ENCODE results near the gene MINDY4. TPM values are rescaled to one million over a fixed set of nuclear protein-coding genes. Genes with fewer than 3 reads are reported as not detected.
A peak's percentile ranks its signal among the peaks of the same experiment; 100 is the strongest.

The MINDY4 gene
- total RNA-seq, 4 donors from 2014 or later: 4.6 to 14.1 (median 6.8) TPM

- Histone ChIP-seq H3K4me3 (no peak overlapping the region), H3K9me3 (no peaks in the 10 kb centered on the region), H3K27me3 (no peaks in the 10 kb centered on the region), H3K4me1 (peaks cover 5 to 26% (median 16%) of the 10 kb centered on the region in 4 donors), H3K27ac (peak overlapping the region; percentile 21 to 68 (median 48)), H3K36me3 (no peaks in the 10 kb centered on the region)
- TF ChIP-seq, protein P1, sequence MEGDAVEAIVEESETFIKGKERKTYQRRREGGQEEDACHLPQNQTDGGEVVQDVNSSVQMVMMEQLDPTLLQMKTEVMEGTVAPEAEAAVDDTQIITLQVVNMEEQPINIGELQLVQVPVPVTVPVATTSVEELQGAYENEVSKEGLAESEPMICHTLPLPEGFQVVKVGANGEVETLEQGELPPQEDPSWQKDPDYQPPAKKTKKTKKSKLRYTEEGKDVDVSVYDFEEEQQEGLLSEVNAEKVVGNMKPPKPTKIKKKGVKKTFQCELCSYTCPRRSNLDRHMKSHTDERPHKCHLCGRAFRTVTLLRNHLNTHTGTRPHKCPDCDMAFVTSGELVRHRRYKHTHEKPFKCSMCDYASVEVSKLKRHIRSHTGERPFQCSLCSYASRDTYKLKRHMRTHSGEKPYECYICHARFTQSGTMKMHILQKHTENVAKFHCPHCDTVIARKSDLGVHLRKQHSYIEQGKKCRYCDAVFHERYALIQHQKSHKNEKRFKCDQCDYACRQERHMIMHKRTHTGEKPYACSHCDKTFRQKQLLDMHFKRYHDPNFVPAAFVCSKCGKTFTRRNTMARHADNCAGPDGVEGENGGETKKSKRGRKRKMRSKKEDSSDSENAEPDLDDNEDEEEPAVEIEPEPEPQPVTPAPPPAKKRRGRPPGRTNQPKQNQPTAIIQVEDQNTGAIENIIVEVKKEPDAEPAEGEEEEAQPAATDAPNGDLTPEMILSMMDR (IDR thresholded peaks at IDR 0.05): no peak
- TF ChIP-seq POLR2A (IDR thresholded peaks at IDR 0.05) (no peak), POLR2AphosphoS5 (IDR thresholded peaks at IDR 0.05) (no peak)
- peak; percentile 9 for DNase-seq
- intact Hi-C loops (cut with DNase I; ENCODE audit: low total_unique reads) (no loop called here), in situ Hi-C loops (cut with MboI; ENCODE audit: low pct_ligation_motif_present in 1 of 4, low pct_unique_long_range_greater_than_20kb in 1 of 4, low sequenced_read_pairs in 3 of 4) (no loop called here)
- 68% methylated on average over 11 of the region's 11 CpGs; no CpG with 5 or more reads in 1 of the 2 donors for WGBS, 2 donors (ENCODE audit: low coverage in 1 of 2)
These were observed 148.9 kb downstream of the MINDY4 start for GRCh38 chr7:30920021-30920583.

- Histone ChIP-seq H3K27me3 (no peaks in the 10 kb centered on the region), H3K4me3 (no peak overlapping the region), H3K9me3 (no peaks in the 10 kb centered on the region), H3K27ac (peak overlapping the region in 3 of 4 donors; percentile 39 to 68 (median 58)), H3K4me1 (peaks cover 4 to 20% (median 13%) of the 10 kb centered on the region in 4 donors), H3K36me3 (no peaks in the 10 kb centered on the region)
- TF ChIP-seq, protein P1 (IDR thresholded peaks at IDR 0.05): no peak
- TF ChIP-seq POLR2AphosphoS5 (IDR thresholded peaks at IDR 0.05) (no peak), EP300 (IDR thresholded peaks at IDR 0.05; ENCODE audit: low read depth) (no peak), POLR2A (IDR thresholded peaks at IDR 0.05) (no peak)
- WGBS, 2 donors (ENCODE audit: low coverage in 1 of 2): 43 to 61% methylated on average over 7 to 9 of the region's 9 CpGs
- in situ Hi-C loops (cut with MboI; ENCODE audit: low pct_ligation_motif_present in 1 of 4, low pct_unique_long_range_greater_than_20kb in 1 of 4, low sequenced_read_pairs in 3 of 4) (no loop called here), intact Hi-C loops (cut with DNase I; ENCODE audit: low total_unique reads) (no loop called here)
- peak; percentile 9 for DNase-seq
These were observed 149.6 kb downstream of the MINDY4 start for GRCh38 chr7:30920584-30921539.

GRCh38 chr7:30921540-30922401 is 150.6 kb downstream of the MINDY4 start:
- Histone ChIP-seq H3K36me3 (no peaks in the 10 kb centered on the region), H3K4me3 (no peak overlapping the region), H3K4me1 (peaks cover 4 to 20% (median 12%) of the 10 kb centered on the region in 4 donors), H3K9me3 (no peaks in the 10 kb centered on the region), H3K27me3 (no peaks in the 10 kb centered on the region), H3K27ac (peak overlapping the region in 3 of 4 donors; percentile 39 to 68 (median 58))
- 87% methylated on average over 12 of the region's 19 CpGs; no CpG with 5 or more reads in 1 of the 2 donors for WGBS, 2 donors (ENCODE audit: low coverage in 1 of 2)
- peak; percentile 6 for DNase-seq
- in situ Hi-C loops (cut with MboI; ENCODE audit: low pct_ligation_motif_present in 1 of 4, low pct_unique_long_range_greater_than_20kb in 1 of 4, low sequenced_read_pairs in 3 of 4): no loop called here
- TF ChIP-seq EP300 (IDR thresholded peaks at IDR 0.05; ENCODE audit: low read depth) (no peak), POLR2AphosphoS5 (IDR thresholded peaks at IDR 0.05) (no peak), POLR2A (IDR thresholded peaks at IDR 0.05) (no peak)
- TF ChIP-seq, protein P1 (IDR thresholded peaks at IDR 0.05): no peak
- intact Hi-C loops (cut with DNase I; ENCODE audit: low total_unique reads): no loop called here

All from transverse colon (tissue), 4 donors.